ENCODE data around the gene HES7. TPM values are rescaled to one million over a fixed set of nuclear protein-coding genes. Genes with fewer than 3 reads are reported as not detected.
A peak's percentile ranks its signal among the peaks of the same experiment; 100 is the strongest.

The HES7 gene
- total and polyA plus RNA-seq, 2 experiments from 2014 or later = not detected

DNA sequence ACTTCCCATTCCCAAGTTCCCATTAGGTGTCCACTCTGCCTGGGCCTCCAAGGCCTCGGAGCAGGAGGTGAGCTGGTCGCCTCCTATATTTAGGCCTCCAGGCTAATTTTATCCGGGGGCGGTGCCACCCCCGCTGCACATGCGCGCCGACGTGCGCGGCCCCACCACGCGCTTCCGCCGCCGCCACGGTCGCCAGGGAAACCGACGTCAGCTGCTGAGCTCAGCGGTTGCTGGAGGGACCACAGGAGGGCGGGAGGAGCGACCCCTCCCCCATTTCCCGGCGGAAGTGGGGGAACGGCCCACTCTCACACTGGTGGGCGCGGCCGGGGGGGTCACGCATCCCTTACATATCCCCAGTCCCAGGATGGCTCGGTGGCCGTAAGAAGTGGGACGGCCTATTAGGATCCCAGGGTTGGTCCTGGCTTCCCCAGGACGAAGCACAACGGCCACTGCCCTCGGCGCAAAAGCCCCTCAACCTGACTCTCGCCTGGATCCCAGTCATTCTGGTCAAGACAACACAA lies 27.3 kb upstream of the HES7 start:
- WGBS, 2 experiments (ENCODE audit: low coverage in 1 of 2, low lambda C conversion rate in 2 of 2, missing lambda C conversion rate in 2 of 2) = 1% methylated on average over 36 to 38 of the region's 38 CpGs
- Histone ChIP-seq H3K79me2 (ENCODE audit: insufficient read depth) (peaks cover 32% of the 10 kb centered on the region), H3K9me3 (ENCODE audit: low read depth) (no peaks in the 10 kb centered on the region), H3K36me3 (ENCODE audit: low read depth) (peaks cover 9% of the 10 kb centered on the region; the same call in 1 of the 2 replicates), H3F3A (ENCODE audit: insufficient read depth) (peaks cover 21% of the 10 kb centered on the region), H3K27ac (peak overlapping the region; percentile 100), H3K27me3 (replicated peaks; ENCODE audit: insufficient read depth) (no peaks in the 10 kb centered on the region), H3K4me2 (ENCODE audit: unreplicated experiment) (peak overlapping the region; percentile 86), H3K9ac (peak overlapping the region; percentile 99), H2AFZ (no peak overlapping the region), H4K20me1 (ENCODE audit: insufficient read depth) (no peaks in the 10 kb centered on the region), H3K4me3 (peak overlapping the region; percentile 81), H3K9me2 (ENCODE audit: insufficient read depth) (no peaks in the 10 kb centered on the region), H3K4me1 (ENCODE audit: insufficient read depth) (peaks cover 37% of the 10 kb centered on the region)
- TF ChIP-seq EZH2 (IDR thresholded peaks at IDR 0.05; ENCODE audit: insufficient read depth, poor library complexity, severe bottlenecking) (no peak), EZH2phosphoT487 (IDR thresholded peaks at IDR 0.05; ENCODE audit: insufficient read depth, low read depth) (no peak)
- DNase-seq = peak; percentile 93
- in situ Hi-C loops (cut with MboI) = no loop called here

- no peak for DNase-seq
- H3K4me3 ChIP-seq = peak overlapping the region; percentile 81
- H3K9ac ChIP-seq = peak overlapping the region; percentile 99
- no peaks in the 10 kb centered on the region for H4K20me1 ChIP-seq (ENCODE audit: insufficient read depth)
- H3K4me1 ChIP-seq (ENCODE audit: insufficient read depth) = peaks cover 31% of the 10 kb centered on the region
- no peaks in the 10 kb centered on the region for H3K27me3 ChIP-seq (replicated peaks; ENCODE audit: insufficient read depth)
- peak overlapping the region; percentile 100 for H3K27ac ChIP-seq
- H3K4me2 ChIP-seq (ENCODE audit: unreplicated experiment) = peak overlapping the region; percentile 86
- H2AFZ ChIP-seq = no peak overlapping the region
- H3F3A ChIP-seq (ENCODE audit: insufficient read depth) = peaks cover 21% of the 10 kb centered on the region
- H3K79me2 ChIP-seq (ENCODE audit: insufficient read depth) = peaks cover 27% of the 10 kb centered on the region
- no peaks in the 10 kb centered on the region for H3K9me2 ChIP-seq (ENCODE audit: insufficient read depth)
- TF ChIP-seq EZH2 (IDR thresholded peaks at IDR 0.05; ENCODE audit: insufficient read depth, poor library complexity, severe bottlenecking) (no peak), EZH2phosphoT487 (IDR thresholded peaks at IDR 0.05; ENCODE audit: insufficient read depth, low read depth) (no peak)
- peaks cover 14% of the 10 kb centered on the region; the same call in 1 of the 2 replicates for H3K36me3 ChIP-seq (ENCODE audit: low read depth)
- in situ Hi-C loops (cut with MboI) = no loop called here
- H3K9me3 ChIP-seq (ENCODE audit: low read depth) = no peaks in the 10 kb centered on the region
- WGBS, 2 experiments (ENCODE audit: low coverage in 1 of 2, low lambda C conversion rate in 2 of 2, missing lambda C conversion rate in 2 of 2) = 59 to 63% methylated on average over 18 of the region's 18 CpGs
Measured at GRCh38 chr17:8150194-8151119, 26.6 kb upstream of the HES7 start.

GRCh38 chr17:8149419-8150193 lies 25.7 kb upstream of the HES7 start:
- H3K27me3 ChIP-seq (replicated peaks; ENCODE audit: insufficient read depth) = no peaks in the 10 kb centered on the region
- peaks cover 23% of the 10 kb centered on the region for H3K4me1 ChIP-seq (ENCODE audit: insufficient read depth)
- WGBS, 2 experiments (ENCODE audit: low coverage in 1 of 2, low lambda C conversion rate in 2 of 2, missing lambda C conversion rate in 2 of 2) = 90 to 93% methylated on average over 27 to 29 of the region's 29 CpGs
- no peak overlapping the region for H2AFZ ChIP-seq
- peaks cover 19% of the 10 kb centered on the region for H3K79me2 ChIP-seq (ENCODE audit: insufficient read depth)
- DNase-seq = no peak
- no peak overlapping the region for H3K9ac ChIP-seq
- peaks cover 15% of the 10 kb centered on the region; the same call in 1 of the 2 replicates for H3K36me3 ChIP-seq (ENCODE audit: low read depth)
- peaks cover 21% of the 10 kb centered on the region for H3F3A ChIP-seq (ENCODE audit: insufficient read depth)
- H3K27ac ChIP-seq = no peak overlapping the region
- no peaks in the 10 kb centered on the region for H3K9me3 ChIP-seq (ENCODE audit: low read depth)
- in situ Hi-C loops (cut with MboI) = no loop called here
- TF ChIP-seq EZH2 (IDR thresholded peaks at IDR 0.05; ENCODE audit: insufficient read depth, poor library complexity, severe bottlenecking) (no peak), EZH2phosphoT487 (IDR thresholded peaks at IDR 0.05; ENCODE audit: insufficient read depth, low read depth) (no peak)
- H3K9me2 ChIP-seq (ENCODE audit: insufficient read depth) = no peaks in the 10 kb centered on the region
- H3K4me2 ChIP-seq (ENCODE audit: unreplicated experiment) = no peak overlapping the region
- H4K20me1 ChIP-seq (ENCODE audit: insufficient read depth) = no peaks in the 10 kb centered on the region
- no peak overlapping the region for H3K4me3 ChIP-seq

DNA sequence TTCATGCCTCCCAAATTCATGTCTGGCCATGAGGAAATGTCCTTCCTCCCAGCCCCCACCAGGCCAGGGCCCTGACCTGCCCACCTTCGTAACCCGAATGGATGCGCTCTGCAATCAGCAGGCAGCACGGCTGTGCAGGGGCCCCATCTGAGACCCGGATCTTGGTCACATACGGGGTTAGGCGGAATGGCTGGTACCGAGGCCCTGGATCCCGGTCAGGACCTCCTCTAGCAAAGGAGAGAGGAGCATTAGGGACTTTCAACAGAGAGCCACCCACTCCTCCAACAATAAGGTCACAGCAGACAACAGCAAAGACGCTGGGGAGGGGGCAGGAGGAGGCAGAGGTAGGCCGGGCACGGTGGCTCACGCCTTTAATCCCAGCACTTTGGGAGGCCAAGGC lies 24.7 kb upstream of the HES7 start:
- H3K27ac ChIP-seq = no peak overlapping the region
- peaks cover 18% of the 10 kb centered on the region for H3F3A ChIP-seq (ENCODE audit: insufficient read depth)
- DNase-seq = no peak
- H3K4me3 ChIP-seq = no peak overlapping the region
- WGBS, 2 experiments (ENCODE audit: low coverage in 1 of 2, low lambda C conversion rate in 2 of 2, missing lambda C conversion rate in 2 of 2) = 84 to 91% methylated on average over 13 of the region's 13 CpGs
- H3K27me3 ChIP-seq (replicated peaks; ENCODE audit: insufficient read depth) = no peaks in the 10 kb centered on the region
- peaks cover 17% of the 10 kb centered on the region for H3K79me2 ChIP-seq (ENCODE audit: insufficient read depth)
- no peak overlapping the region for H3K4me2 ChIP-seq (ENCODE audit: unreplicated experiment)
- peaks cover 15% of the 10 kb centered on the region; the same call in 1 of the 2 replicates for H3K36me3 ChIP-seq (ENCODE audit: low read depth)
- H3K9me3 ChIP-seq (ENCODE audit: low read depth) = no peaks in the 10 kb centered on the region
- no peaks in the 10 kb centered on the region for H3K9me2 ChIP-seq (ENCODE audit: insufficient read depth)
- in situ Hi-C loops (cut with MboI) = no loop called here
- peaks cover 16% of the 10 kb centered on the region for H3K4me1 ChIP-seq (ENCODE audit: insufficient read depth)
- no peaks in the 10 kb centered on the region for H4K20me1 ChIP-seq (ENCODE audit: insufficient read depth)
- no peak for TF ChIP-seq EZH2phosphoT487 (IDR thresholded peaks at IDR 0.05; ENCODE audit: insufficient read depth, low read depth)
- no peak for TF ChIP-seq EZH2 (IDR thresholded peaks at IDR 0.05; ENCODE audit: insufficient read depth, poor library complexity, severe bottlenecking)
- H2AFZ ChIP-seq = no peak overlapping the region
- no peak overlapping the region for H3K9ac ChIP-seq

Data from GM23248 (cell line).